ENCODE results near the gene PRSS48.
"Not testable (repeated sequence)": the region's sequence is repeated elsewhere in the genome, so short reads cannot be mapped to it uniquely, and the experiment has no call there.

Gene PRSS48

DNA sequence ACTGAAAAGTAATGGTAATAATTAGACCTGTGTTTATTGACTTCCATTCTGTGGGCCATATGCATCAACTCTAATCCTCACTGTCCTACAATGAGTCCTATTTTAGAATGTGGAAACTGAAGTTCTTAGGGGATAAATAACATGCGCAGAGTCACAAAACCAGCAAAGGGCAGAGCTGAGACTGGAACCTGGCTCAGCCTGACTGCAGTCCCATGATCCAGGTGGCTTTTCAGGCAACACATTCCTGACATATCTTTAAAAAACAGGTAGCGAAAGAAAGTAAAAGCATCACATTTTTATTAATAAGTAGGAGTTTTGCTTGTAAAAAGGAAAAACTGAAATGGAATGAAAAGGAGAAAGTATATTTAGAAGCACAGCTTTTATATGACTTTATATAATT, 34.7 kb upstream of the PRSS48 start:
- Histone ChIP-seq H3K9ac (no peak overlapping the region), H3K4me2 (no peak overlapping the region), H3K27ac (no peak overlapping the region), H3K36me3 (no peaks in the 10 kb centered on the region), H4K20me1 (no peaks in the 10 kb centered on the region), H3K4me3 (no peak overlapping the region), H3K9me3 (no peaks in the 10 kb centered on the region), H3K27me3 (no peaks in the 10 kb centered on the region), H3K4me1 (no peaks in the 10 kb centered on the region)
- TF ChIP-seq Cebpa-rat (IDR thresholded peaks at IDR 0.05), result no peak

DNA sequence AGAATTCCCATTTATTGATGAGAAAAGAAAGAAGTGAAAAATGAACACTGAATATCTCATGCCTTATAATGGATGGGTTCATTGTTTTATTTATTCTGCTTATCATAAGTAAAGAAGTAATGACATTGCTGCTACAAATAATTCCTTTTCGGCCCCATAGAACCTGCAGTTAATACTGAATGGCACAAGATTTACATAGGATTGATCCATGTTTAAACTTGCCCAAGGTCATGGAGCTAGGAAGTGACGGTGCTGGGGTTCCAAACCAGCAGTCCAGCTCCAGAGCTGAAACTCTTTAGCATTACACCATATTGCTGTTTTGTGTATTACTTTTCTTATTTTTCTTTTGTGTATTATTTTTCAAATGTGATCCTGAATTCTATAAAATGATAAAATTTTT, 30.2 kb upstream of the PRSS48 start:
- H3K27ac ChIP-seq, result no peak overlapping the region
- no peaks in the 10 kb centered on the region for H4K20me1 ChIP-seq
- H3K36me3 ChIP-seq, result no peaks in the 10 kb centered on the region
- no peaks in the 10 kb centered on the region for H3K4me1 ChIP-seq
- H3K9me3 ChIP-seq, result no peaks in the 10 kb centered on the region
- no peak overlapping the region for H3K4me3 ChIP-seq
- no peaks in the 10 kb centered on the region for H3K27me3 ChIP-seq
- TF ChIP-seq Cebpa-rat (IDR thresholded peaks at IDR 0.05), result no peak
- H3K9ac ChIP-seq, result no peak overlapping the region
- H3K4me2 ChIP-seq, result no peak overlapping the region

- Histone ChIP-seq H3K36me3 (no peaks in the 10 kb centered on the region), H3K4me1 (no peaks in the 10 kb centered on the region), H4K20me1 (no peaks in the 10 kb centered on the region), H3K9me3 (no peaks in the 10 kb centered on the region), H3K27me3 (no peaks in the 10 kb centered on the region), H3K9ac (no peak overlapping the region), H3K27ac (no peak overlapping the region), H3K4me2 (no peak overlapping the region), H3K4me3 (no peak overlapping the region)
- TF ChIP-seq Cebpa-rat (IDR thresholded peaks at IDR 0.05), result no peak
Measured at GRCh38 chr4:151247395-151247794, 29.6 kb upstream of the PRSS48 start.

GRCh38 chr4:151248519-151248918, 28.4 kb upstream of the PRSS48 start:
- Histone ChIP-seq H4K20me1 (no peaks in the 10 kb centered on the region), H3K4me1 (no peaks in the 10 kb centered on the region), H3K27ac (no peak overlapping the region), H3K9ac (no peak overlapping the region), H3K27me3 (no peaks in the 10 kb centered on the region), H3K4me2 (no peak overlapping the region), H3K4me3 (no peak overlapping the region), H3K9me3 (no peaks in the 10 kb centered on the region), H3K36me3 (no peaks in the 10 kb centered on the region)
- TF ChIP-seq Cebpa-rat (IDR thresholded peaks at IDR 0.05), result no peak

GRCh38 chr4:151250706-151251105, 26.3 kb upstream of the PRSS48 start:
- Histone ChIP-seq H4K20me1 (no peaks in the 10 kb centered on the region), H3K27ac (no peak overlapping the region), H3K4me1 (no peaks in the 10 kb centered on the region), H3K27me3 (no peaks in the 10 kb centered on the region), H3K4me3 (no peak overlapping the region), H3K9ac (no peak overlapping the region), H3K4me2 (no peak overlapping the region), H3K36me3 (no peaks in the 10 kb centered on the region), H3K9me3 (0 out of 2 replicates have a peak, but pooled peaks cover 1% of the 10 kb centered on the region)
- no peak for TF ChIP-seq Cebpa-rat (IDR thresholded peaks at IDR 0.05)

- Histone ChIP-seq H3K36me3 (no peaks in the 10 kb centered on the region), H3K4me1 (no peaks in the 10 kb centered on the region), H3K9ac (no peak overlapping the region), H4K20me1 (no peaks in the 10 kb centered on the region), H3K4me2 (no peak overlapping the region), H3K27ac (no peak overlapping the region), H3K4me3 (no peak overlapping the region), H3K27me3 (no peaks in the 10 kb centered on the region), H3K9me3 (0 out of 2 replicates have a peak, but pooled peaks cover 9% of the 10 kb centered on the region)
- TF ChIP-seq Cebpa-rat (IDR thresholded peaks at IDR 0.05), result no peak
Measured at GRCh38 chr4:151251603-151252304, 25.2 kb upstream of the PRSS48 start.

GRCh38 chr4:151255226-151255625, 21.7 kb upstream of the PRSS48 start:
- not testable (repeated sequence) for H3K4me2 ChIP-seq, H3K9ac ChIP-seq, H3K4me3 ChIP-seq, H4K20me1 ChIP-seq, H3K27me3 ChIP-seq, H3K27ac ChIP-seq, H3K36me3 ChIP-seq, H3K9me3 ChIP-seq, H3K4me1 ChIP-seq

DNA sequence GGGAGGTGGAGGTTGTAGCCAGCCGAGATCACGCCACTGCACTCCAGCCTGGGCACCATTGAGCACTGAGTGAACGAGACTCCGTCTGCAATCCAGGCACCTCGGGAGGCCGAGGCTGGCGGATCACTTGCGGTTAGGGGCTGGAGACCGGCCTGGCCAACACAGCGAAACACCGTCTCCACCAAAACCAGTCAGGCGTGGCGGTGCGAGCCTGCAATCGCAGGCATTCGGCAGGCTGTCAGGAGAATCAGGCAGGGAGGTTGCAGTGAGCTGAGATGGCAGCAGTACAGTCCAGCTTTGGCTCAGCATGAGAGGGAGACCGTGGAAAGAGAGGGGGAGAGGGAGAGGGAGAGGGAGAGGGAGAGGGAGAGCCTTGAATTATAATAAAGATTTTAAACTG, 21.3 kb upstream of the PRSS48 start:
- not testable (repeated sequence) for H4K20me1 ChIP-seq, H3K4me1 ChIP-seq, H3K4me3 ChIP-seq, H3K9me3 ChIP-seq, H3K9ac ChIP-seq, H3K4me2 ChIP-seq, H3K36me3 ChIP-seq, H3K27ac ChIP-seq, H3K27me3 ChIP-seq

DNA sequence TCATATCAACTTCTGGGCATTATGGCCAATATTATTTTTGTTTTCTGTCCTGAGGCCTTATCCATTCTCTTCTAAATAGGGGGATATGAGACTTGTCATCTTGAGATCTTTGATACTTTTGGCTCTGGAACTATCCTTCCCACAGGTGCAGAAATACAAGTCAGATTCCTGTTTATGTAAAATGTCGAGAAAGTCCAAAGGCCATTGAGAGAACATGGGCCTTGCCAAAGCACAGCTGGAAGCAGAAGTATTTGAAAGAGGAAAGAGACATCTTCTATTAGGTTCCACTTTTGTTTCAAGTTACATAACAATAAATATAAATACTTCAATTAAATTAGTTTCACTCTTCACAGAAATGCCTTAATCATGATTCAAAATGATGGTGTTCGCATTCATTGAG, 20.8 kb upstream of the PRSS48 start:
- no peak overlapping the region for H3K9ac ChIP-seq
- H4K20me1 ChIP-seq, result no peaks in the 10 kb centered on the region
- no peak overlapping the region for H3K27ac ChIP-seq
- H3K36me3 ChIP-seq, result no peaks in the 10 kb centered on the region
- no peak overlapping the region for H3K4me3 ChIP-seq
- H3K4me1 ChIP-seq, result no peaks in the 10 kb centered on the region
- H3K4me2 ChIP-seq, result no peak overlapping the region
- 0 out of 2 replicates have a peak, but pooled peaks cover 9% of the 10 kb centered on the region for H3K9me3 ChIP-seq
- no peak for TF ChIP-seq Cebpa-rat (IDR thresholded peaks at IDR 0.05)
- no peaks in the 10 kb centered on the region for H3K27me3 ChIP-seq

- Histone ChIP-seq H3K9ac (no peak overlapping the region), H3K4me3 (no peak overlapping the region), H3K27ac (no peak overlapping the region), H3K36me3 (no peaks in the 10 kb centered on the region), H4K20me1 (no peaks in the 10 kb centered on the region), H3K4me2 (no peak overlapping the region), H3K9me3 (0 out of 2 replicates have a peak, but pooled peaks cover 9% of the 10 kb centered on the region), H3K4me1 (no peaks in the 10 kb centered on the region), H3K27me3 (no peaks in the 10 kb centered on the region)
- no peak for TF ChIP-seq Cebpa-rat (IDR thresholded peaks at IDR 0.05)
Measured at GRCh38 chr4:151257704-151258103, 19.3 kb upstream of the PRSS48 start.

DNA sequence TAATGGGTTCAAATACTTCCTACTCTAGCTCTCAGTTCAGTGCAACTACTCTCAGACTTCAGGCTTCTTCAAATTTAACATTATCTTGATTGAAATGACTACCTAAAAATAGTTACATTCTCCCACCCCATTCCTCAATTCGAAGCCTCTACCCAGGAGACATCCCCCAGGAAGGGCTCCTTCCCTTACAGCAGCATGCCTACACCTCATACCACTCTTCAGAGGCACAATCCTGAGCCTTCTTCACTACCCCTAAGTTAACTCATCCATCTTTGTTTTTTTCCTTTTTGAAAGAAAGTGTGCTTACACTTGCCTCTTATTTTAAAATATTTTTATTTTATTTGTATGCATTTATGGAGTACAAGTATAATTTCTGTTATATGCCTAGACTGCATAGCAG, 17.2 kb upstream of the PRSS48 start:
- no peaks in the 10 kb centered on the region for H3K27me3 ChIP-seq

More for the DNA sequence above, 17.2 kb upstream of the PRSS48 start:
- Histone ChIP-seq H3K36me3 (no peaks in the 10 kb centered on the region), H3K9me3 (peaks cover 15% of the 10 kb centered on the region; the same call in 1 of the 2 replicates), H3K4me1 (no peaks in the 10 kb centered on the region), H3K4me3 (no peak overlapping the region), H4K20me1 (no peaks in the 10 kb centered on the region), H3K27ac (no peak overlapping the region), H3K4me2 (no peak overlapping the region), H3K9ac (no peak overlapping the region)
- no peak for TF ChIP-seq Cebpa-rat (IDR thresholded peaks at IDR 0.05)
